DMS114 treated with DMSO at 0.1 percent for 48 hours (cell line): Measurements from ENCODE around the gene SFMBT2.

Source experiments
- DNase-seq: peaks from one replicate; lab custom pipeline; 2025; ENCODE audit not compliant: unreplicated experiment; lab: John Stamatoyannopoulos, UW

The SFMBT2 gene

DNA sequence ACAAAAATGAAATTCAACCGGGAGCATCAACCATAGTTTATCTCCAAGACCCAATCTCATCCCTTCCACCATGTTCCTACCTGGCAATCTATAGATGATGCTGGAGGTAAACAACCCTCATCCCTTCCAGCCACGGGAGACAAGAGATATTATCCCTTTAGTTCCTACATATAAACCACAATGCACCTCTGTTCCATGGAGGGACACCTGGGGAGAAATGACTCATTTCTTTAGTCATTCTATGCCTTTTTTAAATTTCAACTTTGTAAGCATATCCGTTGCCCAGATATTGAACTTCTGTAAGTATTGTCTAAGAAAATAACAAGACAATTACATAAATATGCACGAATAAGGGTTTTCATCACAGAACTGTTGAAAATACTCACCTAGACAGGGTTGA lies 15.5 kb upstream of the SFMBT2 start:
- no peak for DNase-seq

DNA sequence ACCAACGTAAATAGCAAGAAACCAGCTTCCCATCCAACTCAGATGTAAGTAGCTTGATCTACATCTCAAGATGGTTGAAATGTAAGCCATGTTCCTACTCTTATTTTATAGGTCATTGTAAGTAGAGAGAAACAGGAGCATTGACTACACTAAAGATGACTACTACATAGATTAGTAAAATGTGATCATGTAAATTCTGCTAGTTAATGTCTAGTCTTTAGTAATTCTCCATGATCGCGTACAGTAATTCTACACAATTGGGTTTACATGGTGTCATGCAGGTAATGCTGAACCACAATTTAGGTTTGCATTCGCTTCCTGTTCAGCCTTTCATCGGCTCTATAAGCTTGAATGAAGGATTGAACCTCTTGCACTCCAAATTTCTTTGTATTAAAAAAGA lies 14.9 kb upstream of the SFMBT2 start:
- DNase-seq: no peak

DNA sequence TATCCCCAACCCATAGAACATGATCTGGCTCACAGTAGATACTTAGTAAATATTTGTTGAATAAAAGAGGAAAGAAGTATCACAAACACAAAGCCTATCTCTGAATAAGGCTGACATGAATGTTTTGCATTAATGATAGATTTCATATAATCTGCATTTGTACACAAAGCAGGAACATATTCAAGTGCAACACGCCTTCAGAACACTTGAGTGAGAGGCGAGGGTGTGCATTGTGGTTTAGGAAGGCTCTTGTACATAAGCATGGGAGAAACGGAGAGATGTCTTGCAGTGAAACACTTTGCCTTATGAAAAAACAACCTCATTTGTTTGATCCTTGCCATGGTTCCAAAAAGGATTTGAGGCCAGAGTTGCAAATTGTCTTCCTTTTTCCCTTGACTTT lies 14.1 kb upstream of the SFMBT2 start:
- DNase-seq: no peak

DNA sequence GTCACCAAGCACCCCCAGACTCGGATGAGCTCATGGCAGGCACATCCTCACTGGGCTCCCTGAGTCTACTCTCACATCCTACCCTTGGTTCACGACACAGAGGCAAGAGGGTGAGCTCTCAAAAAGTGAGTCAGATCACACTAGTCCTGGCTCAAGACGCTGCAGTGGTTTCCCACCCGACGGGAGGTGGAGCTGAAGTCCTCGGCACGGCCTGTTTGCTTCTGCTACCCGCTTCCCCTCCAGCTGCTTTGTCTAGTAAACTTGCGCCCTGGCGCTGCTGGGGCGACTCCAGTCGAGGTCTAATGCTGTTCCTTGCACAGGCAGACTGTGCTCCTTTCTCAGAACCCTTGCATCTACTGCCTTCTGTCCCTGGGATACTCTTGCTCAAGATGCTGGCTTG lies 13.5 kb upstream of the SFMBT2 start:
- DNase-seq: no peak

DNA sequence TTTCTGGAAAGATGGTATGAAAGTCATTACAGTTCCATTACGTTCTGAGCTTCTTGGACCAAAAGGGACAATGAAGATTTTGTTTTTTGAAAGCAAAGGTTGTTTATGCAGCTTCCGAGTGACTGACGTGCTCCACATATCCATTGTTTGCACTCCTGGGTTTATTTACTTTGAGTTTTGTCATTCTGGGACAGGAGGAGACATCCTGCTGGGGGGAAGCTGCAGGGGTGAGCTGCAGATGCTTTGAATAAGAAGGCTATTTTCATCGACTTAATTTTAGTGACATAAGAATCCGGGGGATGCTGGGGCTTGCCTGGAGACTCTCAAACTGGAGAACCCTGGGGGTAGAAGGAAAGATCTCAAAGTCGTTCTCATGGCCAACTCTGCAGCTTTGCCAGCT lies 12.7 kb upstream of the SFMBT2 start:
- no peak for DNase-seq

DNA sequence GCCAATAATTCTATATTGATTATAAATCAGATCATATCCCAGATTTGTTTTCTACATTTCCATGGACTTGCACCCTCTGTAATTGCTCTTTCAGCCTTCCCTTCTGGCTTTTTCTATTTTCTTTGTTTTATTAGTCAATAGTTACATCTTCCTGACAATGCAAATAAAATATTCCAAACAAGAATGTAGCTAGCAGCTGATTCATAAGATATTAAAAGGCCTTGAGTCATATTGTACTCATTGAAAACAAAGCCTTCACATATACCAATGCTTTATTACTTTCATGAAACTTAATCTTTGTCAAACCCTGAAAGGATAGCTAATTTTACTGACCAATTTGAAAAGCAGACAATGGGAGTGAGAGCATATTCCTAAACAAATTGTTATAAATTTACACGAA lies 10.7 kb upstream of the SFMBT2 start:
- DNase-seq: no peak

DNA sequence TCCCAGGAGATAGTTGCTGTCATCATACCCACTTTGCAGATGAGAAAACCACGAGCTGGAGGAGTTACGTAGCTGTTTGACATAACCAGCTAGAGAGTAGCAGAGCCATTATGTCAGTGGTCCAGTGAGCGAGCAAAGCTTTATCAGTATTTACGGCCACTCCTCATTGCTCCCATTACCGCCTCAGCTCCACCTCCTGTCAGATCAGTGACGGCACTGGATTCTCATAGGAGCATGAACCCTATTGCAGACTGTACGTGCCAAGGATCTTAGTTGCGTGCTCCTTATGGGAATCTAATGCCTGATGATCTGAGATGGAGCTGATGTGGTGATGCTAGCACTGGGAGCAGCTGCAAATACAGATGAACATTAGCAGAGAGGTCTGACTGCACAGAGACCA lies 9.2 kb upstream of the SFMBT2 start:
- no peak for DNase-seq

DNA sequence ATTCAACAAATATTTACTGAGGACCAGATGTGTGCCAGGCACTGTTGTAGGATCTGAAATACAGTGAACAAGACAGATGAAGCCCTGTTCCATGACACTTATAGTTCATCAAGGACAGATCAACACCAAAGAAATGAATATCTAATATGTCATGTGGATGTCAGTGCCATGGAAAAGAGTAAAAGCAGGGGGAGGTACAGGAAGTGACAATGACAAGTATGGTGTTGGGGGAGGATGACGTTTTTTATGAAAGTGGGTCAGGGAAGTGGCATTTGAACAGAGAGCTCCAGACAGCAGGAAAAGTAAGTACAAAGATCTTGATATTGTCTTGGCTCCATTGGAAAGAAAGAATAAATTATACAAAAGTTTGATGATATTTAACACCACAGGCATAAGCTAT lies 7.0 kb upstream of the SFMBT2 start:
- no peak for DNase-seq

DNA sequence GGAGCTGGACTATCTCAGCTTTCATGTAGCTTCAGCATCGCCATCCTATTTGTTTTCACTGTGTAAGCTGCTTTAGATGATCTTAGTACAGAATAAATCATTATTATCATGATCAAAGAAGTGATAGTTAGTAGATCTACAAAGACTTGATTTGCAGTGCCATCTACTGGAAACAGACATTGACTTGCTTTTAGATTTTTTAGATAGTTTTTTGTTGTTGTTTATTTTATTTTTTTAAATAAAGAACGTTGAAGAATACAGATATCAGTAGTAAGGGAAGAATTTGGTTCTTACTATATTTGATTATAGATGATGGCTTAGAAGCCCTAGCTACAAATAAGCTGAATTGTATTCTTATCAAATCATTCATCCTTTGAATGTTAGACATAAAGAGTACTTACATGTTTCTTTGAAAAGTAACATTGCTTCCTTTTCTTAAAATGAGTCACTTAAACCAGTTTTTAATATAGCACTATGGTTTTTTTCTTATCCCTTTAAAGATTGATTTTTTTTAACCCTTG lies 6.3 kb upstream of the SFMBT2 start:
- DNase-seq: peak; percentile 65

DNA sequence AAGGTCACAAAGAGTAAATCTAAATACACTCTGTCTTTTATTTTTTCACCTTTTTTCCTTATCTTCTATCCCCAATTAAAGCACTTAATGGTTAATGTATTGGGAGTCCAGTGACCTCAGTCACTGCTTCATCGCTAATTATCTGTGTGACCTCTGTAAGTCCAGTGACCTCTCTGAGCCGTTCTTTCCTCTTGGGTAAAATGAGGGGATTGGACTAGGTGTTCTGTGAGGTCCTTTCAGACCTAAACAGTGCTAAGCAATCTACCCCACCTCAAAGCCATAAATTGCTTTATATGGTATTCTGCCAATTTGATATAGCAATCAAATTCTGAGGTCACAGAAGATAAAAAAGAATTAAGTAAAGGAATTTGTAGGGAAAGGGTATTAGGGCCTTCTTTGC lies 3.9 kb upstream of the SFMBT2 start:
- no peak for DNase-seq

DNA sequence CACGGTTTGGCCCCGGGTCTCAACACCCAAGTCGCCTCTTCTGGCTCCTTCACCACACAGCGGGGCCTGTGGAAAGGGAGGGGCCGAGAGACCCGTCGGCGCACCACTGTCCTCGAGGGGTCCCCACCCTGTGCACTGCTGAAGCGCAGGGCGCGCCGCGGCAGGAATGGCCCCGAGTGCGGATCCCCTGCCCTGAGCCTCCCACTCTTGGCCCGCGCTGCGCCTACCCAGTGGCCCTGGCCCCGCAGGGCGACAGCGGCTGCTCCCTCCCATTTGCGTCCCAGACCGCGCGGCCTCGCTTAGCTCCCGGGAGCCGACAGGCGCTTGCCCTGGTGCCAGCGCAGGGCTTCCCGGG lies 2.1 kb upstream of the SFMBT2 start:
- DNase-seq: no peak

DNA sequence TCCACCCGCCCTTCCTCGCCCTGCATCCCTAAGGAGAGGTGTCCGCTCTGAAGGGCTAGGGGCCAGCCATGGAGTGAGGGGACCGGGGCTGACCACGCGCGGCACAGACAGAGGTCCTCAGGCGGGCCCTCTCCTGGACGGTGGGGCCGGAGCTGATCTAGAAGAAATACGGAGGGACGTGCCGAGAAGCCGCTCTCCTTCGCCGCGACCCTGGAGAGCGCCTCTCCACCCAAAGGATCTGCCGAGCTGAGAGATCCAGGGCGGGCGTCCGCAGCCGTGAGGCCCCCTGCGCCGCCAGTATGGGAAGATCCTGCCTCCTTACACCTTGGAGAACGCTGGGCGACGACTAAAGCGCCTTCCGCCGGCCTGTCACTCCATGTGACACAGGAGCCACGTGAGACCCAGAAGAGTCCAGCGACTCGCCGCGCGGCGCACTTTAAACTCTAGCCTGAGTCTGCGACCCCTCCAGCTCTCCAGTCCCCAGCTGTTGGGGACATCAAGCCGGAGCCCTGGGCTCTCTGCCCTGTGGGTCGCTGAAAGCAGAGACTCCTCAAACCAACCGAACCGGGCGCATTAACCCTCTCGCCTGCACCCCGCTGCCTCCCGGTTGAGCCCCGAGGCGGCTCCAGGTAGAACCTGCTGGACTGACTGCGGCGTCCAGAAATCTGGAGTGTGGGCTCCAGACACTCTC lies 1.5 kb upstream of the SFMBT2 start:
- DNase-seq: no peak

DNA sequence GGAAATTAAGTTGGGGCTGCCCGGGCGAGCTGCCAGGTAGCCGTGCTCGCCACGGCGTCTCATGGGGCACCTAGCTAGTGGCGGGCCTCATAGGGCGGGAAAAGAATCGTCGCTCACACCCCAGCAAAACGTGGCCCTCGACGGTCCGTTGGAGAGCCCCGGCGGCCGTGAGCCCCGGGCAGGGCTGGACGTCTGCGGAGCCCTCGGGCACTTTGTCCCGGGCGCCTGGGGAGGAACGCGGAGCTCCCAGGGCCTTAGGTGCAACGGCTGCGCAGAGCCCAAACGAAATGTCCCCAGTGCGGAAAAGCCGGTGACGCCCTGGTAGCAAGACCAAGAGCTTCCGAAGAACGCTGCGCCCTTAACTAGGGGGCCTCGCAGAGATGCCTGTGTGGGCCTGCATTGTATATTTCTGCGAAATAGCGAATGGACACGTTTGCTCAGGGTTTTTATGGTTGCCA lies 866 bp upstream of the SFMBT2 start:
- DNase-seq: no peak

DNA sequence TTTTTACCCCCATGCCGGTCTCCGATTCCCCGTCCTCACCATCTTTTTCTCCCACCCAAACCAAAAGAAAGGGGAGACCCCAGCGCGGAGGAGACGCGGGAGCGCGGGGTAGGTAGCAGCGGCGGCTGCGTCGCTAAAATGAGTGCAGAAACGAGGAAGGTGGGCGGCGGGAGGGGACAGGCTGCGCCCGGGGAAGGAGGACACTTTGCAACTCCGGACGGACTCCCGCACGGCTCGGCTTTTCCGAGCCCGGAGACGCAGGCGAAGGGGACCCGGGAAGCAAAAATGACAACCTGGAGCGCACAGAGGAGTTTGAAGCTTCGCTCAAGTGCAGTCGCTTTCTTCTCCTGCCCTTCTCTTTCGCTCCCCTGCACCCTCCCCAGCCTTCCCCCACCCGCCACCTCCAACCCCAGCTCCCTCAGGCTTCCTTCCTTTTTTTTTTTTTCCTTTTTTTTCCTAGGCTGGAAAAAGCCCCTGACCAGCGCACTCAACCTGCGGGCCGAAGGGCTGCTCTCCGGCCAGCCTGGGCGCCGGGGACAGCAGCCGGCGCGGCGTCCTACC lies 453 bp downstream of the SFMBT2 start:
- no peak for DNase-seq

DNA sequence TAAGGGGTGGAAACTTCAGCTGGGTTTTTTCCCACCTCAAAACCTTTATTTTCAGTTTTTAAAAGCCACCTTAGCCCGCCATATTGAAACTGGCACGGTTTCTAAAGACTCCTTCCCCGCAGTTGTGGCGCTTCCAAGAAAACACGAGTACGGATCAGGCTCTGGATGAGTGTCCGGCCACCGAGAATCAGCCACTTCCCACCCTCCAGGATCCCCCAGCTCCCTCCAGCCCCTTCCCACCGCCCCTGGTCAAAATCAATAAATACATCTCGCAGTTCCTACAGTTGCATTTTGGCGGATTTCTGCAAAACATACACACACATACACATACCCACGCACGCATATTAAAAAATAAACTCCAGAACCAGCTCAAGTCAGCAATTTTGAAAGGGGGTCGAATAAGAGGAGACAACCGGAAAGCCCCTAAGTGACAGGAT lies 1.1 kb downstream of the SFMBT2 start:
- DNase-seq: no peak

DNA sequence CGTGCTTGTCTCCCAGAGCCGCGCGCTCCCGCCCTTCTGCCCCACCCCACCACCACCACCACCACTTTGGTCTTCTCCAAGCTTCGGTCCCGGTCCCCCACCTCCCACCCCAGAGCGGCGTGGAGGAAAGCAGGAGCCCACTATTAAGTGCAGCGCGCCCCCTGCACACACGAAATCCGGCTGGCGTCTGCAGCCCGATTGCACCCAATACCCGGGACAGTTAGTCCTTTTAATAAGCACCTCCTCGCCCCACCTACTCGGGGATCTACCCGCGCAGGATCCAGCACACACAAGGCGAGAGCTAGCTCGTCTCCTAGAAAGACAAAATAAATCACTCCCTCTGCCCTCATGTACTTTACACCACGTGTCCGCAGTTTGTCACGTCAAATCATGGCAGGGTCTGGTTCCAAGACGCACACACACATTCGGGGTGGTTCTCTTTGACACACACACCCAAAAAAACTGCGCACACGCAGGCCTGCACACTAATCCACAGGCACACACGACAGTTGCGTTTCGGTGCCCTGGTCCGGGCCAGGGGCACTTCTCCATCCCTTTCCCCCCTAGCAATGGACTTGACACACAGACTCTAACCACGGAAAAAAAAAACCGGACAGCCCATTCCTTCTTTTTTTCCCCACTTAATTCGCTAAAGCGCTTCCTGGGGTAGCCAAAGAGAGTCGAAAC lies 1.6 kb downstream of the SFMBT2 start:
- peak; percentile 25 for DNase-seq

DNA sequence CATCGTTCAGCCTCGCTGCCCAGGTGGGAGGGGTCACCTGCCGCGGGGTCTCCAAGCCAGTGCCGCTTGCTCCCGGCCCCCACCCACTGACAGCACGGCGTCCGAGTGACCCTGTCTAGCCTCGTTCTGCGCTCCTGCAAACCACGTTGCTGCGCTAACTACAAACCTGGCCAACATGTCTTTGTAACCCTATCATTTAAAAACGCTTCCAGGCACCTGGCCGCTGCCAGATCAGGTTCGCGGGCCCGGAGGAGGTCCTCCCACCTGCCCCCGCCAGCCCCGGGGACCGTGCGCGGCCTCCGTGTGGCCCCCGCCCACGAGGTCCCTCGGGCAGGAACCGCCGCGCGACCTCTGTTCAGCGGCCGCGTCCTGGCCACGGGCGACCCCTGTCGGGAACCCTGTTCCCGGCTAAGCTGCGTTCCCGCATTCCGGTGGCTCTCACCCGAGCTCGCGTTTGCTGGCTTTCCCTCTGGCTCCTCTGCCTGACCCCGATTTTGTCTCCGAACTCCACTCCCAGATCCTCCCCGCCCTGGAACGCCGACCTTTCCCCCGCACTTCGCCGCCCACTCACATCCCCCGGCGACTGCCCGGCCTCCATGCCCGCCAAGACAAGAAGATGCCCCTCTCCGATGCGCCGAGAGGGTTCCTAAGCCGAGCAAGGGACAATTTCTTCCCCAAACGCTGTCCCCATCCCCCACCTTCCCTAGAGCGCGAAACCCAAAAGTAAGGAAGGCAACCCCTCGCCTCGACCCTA lies 2.4 kb downstream of the SFMBT2 start:
- no peak for DNase-seq

DNA sequence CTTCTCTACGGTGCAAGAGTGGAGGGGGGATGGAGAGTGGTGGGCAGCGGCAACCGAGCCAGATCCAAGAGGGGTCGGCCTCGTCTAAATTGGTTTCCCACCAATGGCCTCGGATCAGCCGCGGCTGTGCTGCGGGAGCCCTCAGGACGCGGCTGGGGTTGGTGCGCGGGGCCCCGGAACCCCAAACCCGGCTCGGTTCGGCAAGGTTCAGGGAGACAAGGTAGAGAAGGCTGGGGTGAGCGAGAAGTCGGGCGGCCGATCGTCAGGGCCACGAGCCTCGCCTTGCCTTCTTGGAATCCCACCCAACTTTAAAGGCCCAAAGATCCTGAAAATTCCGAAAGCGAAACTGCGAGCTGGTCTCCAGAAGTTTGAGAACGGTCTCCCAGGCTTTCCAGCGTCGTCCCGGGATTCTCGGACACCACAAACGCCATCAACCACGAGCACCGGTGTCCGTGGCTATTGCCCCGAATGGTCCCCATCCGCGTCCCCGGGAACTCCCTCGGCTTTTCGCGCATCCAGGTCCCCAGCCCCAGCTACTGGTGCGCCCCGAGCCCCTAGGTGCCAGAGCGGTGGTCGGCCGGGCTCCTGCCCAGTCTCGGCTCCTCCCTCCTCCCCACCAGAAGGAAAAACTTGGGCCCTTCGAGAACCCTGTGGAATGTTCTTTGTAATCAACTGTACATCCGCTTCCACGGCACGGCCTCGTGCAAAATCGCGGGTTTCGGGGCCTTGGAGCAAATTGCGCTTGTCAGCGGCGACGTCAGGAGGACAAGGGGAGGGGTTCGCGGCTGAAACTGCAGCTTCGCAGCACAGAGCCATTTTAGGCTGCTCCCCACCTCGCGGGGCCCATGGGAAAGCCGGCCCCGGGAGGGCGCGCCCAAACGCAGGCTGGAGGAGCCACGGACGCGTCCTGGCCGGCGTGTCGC lies 3.2 kb downstream of the SFMBT2 start:
- DNase-seq: peak; percentile 21

DNA sequence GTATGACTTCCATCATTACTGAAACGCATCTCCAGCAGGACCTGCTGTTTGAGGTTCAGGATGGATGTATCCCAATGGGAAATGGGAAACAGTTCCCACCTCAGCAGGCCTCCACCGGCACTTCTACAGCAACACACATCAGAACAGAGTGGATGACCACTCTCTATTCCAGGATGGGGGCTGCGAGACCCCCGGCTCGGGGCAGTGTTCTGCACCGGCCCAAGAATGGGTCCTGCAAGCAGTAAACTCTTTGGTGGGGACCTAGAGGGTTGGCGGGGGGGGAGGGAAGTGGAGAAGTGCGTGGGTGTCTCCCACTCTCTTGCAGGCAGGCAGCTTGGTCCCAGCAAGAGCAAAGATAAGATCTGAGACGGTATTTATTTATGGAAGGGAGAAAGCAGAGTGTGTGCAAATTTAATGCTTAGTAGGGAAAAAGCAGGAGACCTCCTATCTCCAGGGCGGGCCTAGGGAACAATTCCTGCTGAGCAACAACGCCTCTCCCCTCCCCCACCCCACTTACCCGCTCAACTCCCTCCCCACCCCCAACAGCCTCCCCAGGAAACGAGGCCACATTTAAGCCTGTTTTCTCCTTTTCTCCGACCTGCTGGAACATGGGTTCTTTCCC lies 4.0 kb downstream of the SFMBT2 start:
- DNase-seq: no peak

DNA sequence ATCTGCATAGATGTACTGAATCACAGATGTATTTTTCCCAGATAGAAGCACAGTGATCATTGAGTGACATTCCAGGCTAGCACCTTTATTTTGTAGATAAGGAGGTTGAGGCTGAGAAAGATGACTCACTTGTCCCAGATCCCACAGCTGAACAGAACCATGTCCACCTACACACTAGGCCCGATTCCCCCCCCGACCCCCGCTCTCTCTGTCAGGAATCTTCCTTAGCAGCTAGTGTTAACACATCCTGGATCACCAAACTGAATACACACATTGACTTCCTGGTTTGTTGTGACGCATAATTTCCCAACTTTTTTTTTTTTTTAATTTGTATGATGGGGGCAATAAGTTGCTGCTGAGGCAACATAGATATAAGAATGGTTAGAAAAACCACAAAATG lies 5.2 kb downstream of the SFMBT2 start:
- DNase-seq: no peak
